Fibroblast of lung (primary cell): Measurements from ENCODE around the gene OIP5. TPM values are rescaled to one million over a fixed set of nuclear protein-coding genes. Genes with fewer than 3 reads are reported as not detected.
"Not testable (repeated sequence)": the region's sequence is repeated elsewhere in the genome, so short reads cannot be mapped to it uniquely, and the experiment has no call there.

Source experiments
- DNase-seq, 2 donors: peaks; one replicate each; pipeline versions ENCODE4 v3.0.0 to v3.0.0-alpha.2; 2010; ENCODE audit warnings: low read depth in 2 of 2
- H2AFZ ChIP-seq: 2 replicates; pipeline ENCODE4 v1.5.1; 2012; ENCODE audit warnings: low read length, control low read depth, inconsistent platforms
- H3K27ac ChIP-seq: 2 replicates; pipeline ENCODE4 v1.5.1; 2011; ENCODE audit warnings: low read length, control low read depth; ENCODE audit not compliant: insufficient read depth
- H3K27me3 ChIP-seq: 2 replicates; pipeline ENCODE4 v1.5.1; 2011; ENCODE audit warnings: mild to moderate bottlenecking, low read length; ENCODE audit not compliant: control insufficient read depth, insufficient read depth
- H3K36me3 ChIP-seq: 2 replicates; pipeline ENCODE4 v1.5.1; 2011; ENCODE audit warnings: low read length; ENCODE audit not compliant: control insufficient read depth, insufficient read depth
- H3K4me1 ChIP-seq: 2 replicates; pipeline ENCODE4 v1.5.1; 2011; ENCODE audit warnings: low read length; ENCODE audit not compliant: control insufficient read depth, insufficient read depth; ENCODE audit errors: extremely low read depth
- H3K4me2 ChIP-seq: 2 replicates; pipeline ENCODE4 v1.5.1; 2011; ENCODE audit warnings: low read length, control low read depth; ENCODE audit not compliant: insufficient read depth; ENCODE audit errors: extremely low read depth
- H3K4me3 ChIP-seq, 4 experiments: fragments of 200-600 bp in 1 of 4; sonication (generic) in 1 of 4; replicated peaks in 1 of 4; 2 replicates each; pipeline ENCODE4 v1.5.1; 2011 to 2016; ENCODE audit warnings: low read length in 4 of 4, low read depth in 3 of 4, mild to moderate bottlenecking in 3 of 4, control low read depth in 2 of 4, inconsistent platforms in 1 of 4, mixed read lengths in 1 of 4; ENCODE audit not compliant: insufficient read depth in 1 of 4; ENCODE audit errors: control extremely low read depth in 1 of 4
- H3K79me2 ChIP-seq: 2 replicates; pipeline ENCODE4 v1.5.1; 2012; ENCODE audit warnings: mild to moderate bottlenecking, low read length, inconsistent platforms; ENCODE audit not compliant: control insufficient read depth, insufficient read depth
- H3K9ac ChIP-seq: 2 replicates; pipeline ENCODE4 v1.5.1; 2011; ENCODE audit warnings: mild to moderate bottlenecking, low read length, control low read depth; ENCODE audit not compliant: insufficient read depth
- H3K9me3 ChIP-seq: 2 replicates; pipeline ENCODE4 v1.5.1; 2012; ENCODE audit warnings: low read depth, low read length; ENCODE audit not compliant: control insufficient read depth, insufficient read depth
- H4K20me1 ChIP-seq: 2 replicates; pipeline ENCODE4 v1.5.1; 2011; ENCODE audit warnings: low read length; ENCODE audit not compliant: control insufficient read depth, insufficient read depth; ENCODE audit errors: extremely low read depth
- EZH2 ChIP-seq: IDR thresholded peaks from 2 replicates; pipeline ENCODE4 v1.5.1; 2012; ENCODE audit warnings: low read length, control low read depth, mild to moderate bottlenecking; ENCODE audit errors: missing control alignments
- polyA plus RNA-seq, 2 donors: library from polyadenylated mRNA; depleted of rRNA in 1 of 2; stranded (reverse) in 1 of 2; unstranded in 1 of 2; fragments of >200 nt; gene quantifications; 2 replicates each; pipeline ENCODE4 v1.2.1, GENCODE V29; 2011 to 2012; ENCODE audit warnings: missing spikeins in 1 of 2
- total RNA-seq: library from RNA; depleted of rRNA; stranded (reverse); fragments of >200 nt; gene quantifications from 2 replicates; pipeline ENCODE4 v1.2.1, GENCODE V29; 2014
- TF ChIP-seq, protein P1 (sequence below), 2 donors: IDR thresholded peaks in 1 of 2; conservative IDR thresholded peaks in 1 of 2; 1 replicate in 1 of 2; 2 replicates in 1 of 2; pipeline ENCODE4 v1.5.1; 2011 to 2012; ENCODE audit warnings: low read length in 2 of 2, control low read depth in 1 of 2, inconsistent platforms in 1 of 2, low read depth in 1 of 2, mild to moderate bottlenecking in 1 of 2

The OIP5 gene
- total and polyA plus RNA-seq, 2 donors (not counting 1 experiment from before 2014, with no cell fraction given) = 2.0 to 2.4 TPM

GRCh38 chr15:41262571-41262970 is 69.8 kb downstream of the OIP5 start:
- TF ChIP-seq EZH2 = no peak
- TF ChIP-seq, protein P1, sequence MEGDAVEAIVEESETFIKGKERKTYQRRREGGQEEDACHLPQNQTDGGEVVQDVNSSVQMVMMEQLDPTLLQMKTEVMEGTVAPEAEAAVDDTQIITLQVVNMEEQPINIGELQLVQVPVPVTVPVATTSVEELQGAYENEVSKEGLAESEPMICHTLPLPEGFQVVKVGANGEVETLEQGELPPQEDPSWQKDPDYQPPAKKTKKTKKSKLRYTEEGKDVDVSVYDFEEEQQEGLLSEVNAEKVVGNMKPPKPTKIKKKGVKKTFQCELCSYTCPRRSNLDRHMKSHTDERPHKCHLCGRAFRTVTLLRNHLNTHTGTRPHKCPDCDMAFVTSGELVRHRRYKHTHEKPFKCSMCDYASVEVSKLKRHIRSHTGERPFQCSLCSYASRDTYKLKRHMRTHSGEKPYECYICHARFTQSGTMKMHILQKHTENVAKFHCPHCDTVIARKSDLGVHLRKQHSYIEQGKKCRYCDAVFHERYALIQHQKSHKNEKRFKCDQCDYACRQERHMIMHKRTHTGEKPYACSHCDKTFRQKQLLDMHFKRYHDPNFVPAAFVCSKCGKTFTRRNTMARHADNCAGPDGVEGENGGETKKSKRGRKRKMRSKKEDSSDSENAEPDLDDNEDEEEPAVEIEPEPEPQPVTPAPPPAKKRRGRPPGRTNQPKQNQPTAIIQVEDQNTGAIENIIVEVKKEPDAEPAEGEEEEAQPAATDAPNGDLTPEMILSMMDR (conservative IDR thresholded peaks at IDR 0.05 in 1 of 2, IDR thresholded peaks at IDR 0.05 in 1 of 2; ENCODE audit: low read depth in 1 of 2, low read length in 2 of 2) = no peak
- Histone ChIP-seq H3K4me2 (no peak overlapping the region), H3K9me3 (no peaks in the 10 kb centered on the region), H3K4me3 (no peak overlapping the region), H3K27me3 (no peaks in the 10 kb centered on the region), H3K9ac (no peak overlapping the region), H4K20me1 (no peaks in the 10 kb centered on the region), H3K4me1 (no peaks in the 10 kb centered on the region), H2AFZ (no peak overlapping the region), H3K27ac (no peak overlapping the region), H3K36me3 (no peaks in the 10 kb centered on the region), H3K79me2 (no peaks in the 10 kb centered on the region)
- DNase-seq = no peak

- not testable (repeated sequence) for H2AFZ ChIP-seq, DNase-seq, H3K79me2 ChIP-seq, H3K4me2 ChIP-seq, H3K9ac ChIP-seq, H3K4me3 ChIP-seq, H3K9me3 ChIP-seq, H3K4me1 ChIP-seq, H4K20me1 ChIP-seq, H3K27ac ChIP-seq, H3K27me3 ChIP-seq, H3K36me3 ChIP-seq
Observed at GRCh38 chr15:41260924-41261323, 71.5 kb downstream of the OIP5 start.

GRCh38 chr15:41259546-41260189 is 72.7 kb downstream of the OIP5 start:
- no peak overlapping the region for H3K27ac ChIP-seq
- H3K9ac ChIP-seq = no peak overlapping the region
- H3K9me3 ChIP-seq = no peaks in the 10 kb centered on the region
- TF ChIP-seq, protein P1 (conservative IDR thresholded peaks at IDR 0.05 in 1 of 2, IDR thresholded peaks at IDR 0.05 in 1 of 2; ENCODE audit: low read depth in 1 of 2, low read length in 2 of 2) = no peak
- TF ChIP-seq EZH2 = no peak
- no peak for DNase-seq
- no peaks in the 10 kb centered on the region for H3K79me2 ChIP-seq
- no peaks in the 10 kb centered on the region for H3K4me1 ChIP-seq
- H4K20me1 ChIP-seq = no peaks in the 10 kb centered on the region
- no peaks in the 10 kb centered on the region for H3K36me3 ChIP-seq
- H2AFZ ChIP-seq = no peak overlapping the region
- H3K27me3 ChIP-seq = no peaks in the 10 kb centered on the region
- H3K4me2 ChIP-seq = no peak overlapping the region
- no peak overlapping the region for H3K4me3 ChIP-seq

Other genes with a start within 250 kb of the OIP5 start
- 22.3 and 34.0 TPM in 2 replicates for gene INO80, start 216.3 kb downstream of the OIP5 start, total RNA-seq
- gene INO80, start 216.3 kb downstream of the OIP5 start, polyA plus RNA-seq = 5.7 and 6.0 TPM in 2 replicates
- gene EXD1, start 101.8 kb downstream of the OIP5 start, total RNA-seq = 0.17 TPM in 1 of 2 replicates, not detected in the other
- 0.02 TPM in 1 of 2 replicates, not detected in the other for gene EXD1, start 101.8 kb downstream of the OIP5 start, polyA plus RNA-seq
- 61.4 and 84.7 TPM in 2 replicates for gene CHP1, start 101.3 kb downstream of the OIP5 start, total RNA-seq
- gene CHP1, start 101.3 kb downstream of the OIP5 start, polyA plus RNA-seq = 118 and 123 TPM in 2 replicates
- gene NUSAP1, start 290 bp upstream of the OIP5 start, total RNA-seq = 15.9 and 27.6 TPM in 2 replicates
- gene NUSAP1, start 290 bp upstream of the OIP5 start, polyA plus RNA-seq = 25.7 and 88.9 TPM in 2 replicates
- gene NDUFAF1, start 69.9 kb upstream of the OIP5 start, total RNA-seq = 22.1 and 27.1 TPM in 2 replicates
- 31.6 and 35.6 TPM in 2 replicates for gene NDUFAF1, start 69.9 kb upstream of the OIP5 start, polyA plus RNA-seq
- gene RTF1, start 84.5 kb upstream of the OIP5 start, total RNA-seq = 14.9 and 16.0 TPM in 2 replicates
- gene RTF1, start 84.5 kb upstream of the OIP5 start, polyA plus RNA-seq = 38.9 and 44.7 TPM in 2 replicates
- gene ITPKA, start 161.3 kb upstream of the OIP5 start, total RNA-seq = 3.9 and 35.0 TPM in 2 replicates
- 0.32 and 2.9 TPM in 2 replicates for gene ITPKA, start 161.3 kb upstream of the OIP5 start, polyA plus RNA-seq
- under 0.01 and 0.99 TPM in 2 replicates for gene LTK, start 181.2 kb upstream of the OIP5 start, total RNA-seq
- gene LTK, start 181.2 kb upstream of the OIP5 start, polyA plus RNA-seq = 0.14 and 0.19 TPM in 2 replicates
- 14.4 and 18.0 TPM in 2 replicates for gene RPAP1, start 211.7 kb upstream of the OIP5 start, total RNA-seq
- gene RPAP1, start 211.7 kb upstream of the OIP5 start, polyA plus RNA-seq = 5.9 and 7.9 TPM in 2 replicates
- gene TYRO3, start 226.6 kb upstream of the OIP5 start, total RNA-seq = 9.8 and 14.9 TPM in 2 replicates
- gene TYRO3, start 226.6 kb upstream of the OIP5 start, polyA plus RNA-seq = 9.2 and 20.9 TPM in 2 replicates